GM21447 (cell line): Measurements from ENCODE around the gene MED14.
"Not testable (repeated sequence)": the region's sequence is repeated elsewhere in the genome, so short reads cannot be mapped to it uniquely, and the experiment has no call there.

Source experiments
- ATAC-seq: cut with Tn5 transposase; IDR thresholded peaks from one replicate; pipeline ENCODE4 v1.9.1; 2021; ENCODE audit not compliant: unreplicated experiment

Gene MED14

GRCh38 chrX:40735325-40736169 is at the start of gene MED14:
Gene MED14, minus strand, starts transcription at chrX:40735542. Its CDS starts 130 bp downstream, at chrX:40735412.
- peak; percentile 79 for ATAC-seq

- no peak for ATAC-seq
Measured at GRCh38 chrX:40784516-40785151, 49.3 kb upstream of the MED14 start.

- not testable (repeated sequence) for ATAC-seq
Measured at GRCh38 chrX:40782644-40783259, 47.4 kb upstream of the MED14 start.

GRCh38 chrX:40780951-40781350 is 45.6 kb upstream of the MED14 start:
- no peak for ATAC-seq

- ATAC-seq, result no peak
Measured at GRCh38 chrX:40780082-40780481, 44.7 kb upstream of the MED14 start.

- ATAC-seq, result no peak
Measured at GRCh38 chrX:40778861-40779575, 43.7 kb upstream of the MED14 start.

GRCh38 chrX:40773809-40774208 is 38.5 kb upstream of the MED14 start:
- ATAC-seq, result no peak

- no peak for ATAC-seq
Measured at GRCh38 chrX:40773188-40773587, 37.8 kb upstream of the MED14 start.

GRCh38 chrX:40772290-40772689 is 36.9 kb upstream of the MED14 start:
- no peak for ATAC-seq

GRCh38 chrX:40761762-40762161 is 26.4 kb upstream of the MED14 start:
- no peak for ATAC-seq

- no peak for ATAC-seq
Measured at GRCh38 chrX:40759374-40759773, 24.0 kb upstream of the MED14 start.

- no peak for ATAC-seq
Measured at GRCh38 chrX:40757058-40757457, 21.7 kb upstream of the MED14 start.

- no peak for ATAC-seq
Measured at GRCh38 chrX:40755291-40756249, 20.2 kb upstream of the MED14 start.

- no peak for ATAC-seq
Measured at GRCh38 chrX:40749681-40750494, 14.5 kb upstream of the MED14 start.

GRCh38 chrX:40748977-40749376 is 13.6 kb upstream of the MED14 start:
- ATAC-seq, result no peak

- no peak for ATAC-seq
Measured at GRCh38 chrX:40746521-40746920, 11.2 kb upstream of the MED14 start.

- ATAC-seq, result peak; percentile 7
Measured at GRCh38 chrX:40736170-40736505, 796 bp upstream of the MED14 start.

GRCh38 chrX:40734971-40735324 is 394 bp downstream of the MED14 start:
- peak; percentile 16 for ATAC-seq

GRCh38 chrX:40733706-40734105 is 1.6 kb downstream of the MED14 start:
- no peak for ATAC-seq

- not testable (repeated sequence) for ATAC-seq
Measured at GRCh38 chrX:40732499-40732898, 2.8 kb downstream of the MED14 start.
